HG03196 (cell line): ENCODE data around the gene SEC24D.

Source experiments
- ATAC-seq: cut with Tn5 transposase; IDR thresholded peaks from one replicate; pipeline ENCODE4 v1.9.1; 2021; ENCODE audit not compliant: unreplicated experiment

SEC24D gene

DNA sequence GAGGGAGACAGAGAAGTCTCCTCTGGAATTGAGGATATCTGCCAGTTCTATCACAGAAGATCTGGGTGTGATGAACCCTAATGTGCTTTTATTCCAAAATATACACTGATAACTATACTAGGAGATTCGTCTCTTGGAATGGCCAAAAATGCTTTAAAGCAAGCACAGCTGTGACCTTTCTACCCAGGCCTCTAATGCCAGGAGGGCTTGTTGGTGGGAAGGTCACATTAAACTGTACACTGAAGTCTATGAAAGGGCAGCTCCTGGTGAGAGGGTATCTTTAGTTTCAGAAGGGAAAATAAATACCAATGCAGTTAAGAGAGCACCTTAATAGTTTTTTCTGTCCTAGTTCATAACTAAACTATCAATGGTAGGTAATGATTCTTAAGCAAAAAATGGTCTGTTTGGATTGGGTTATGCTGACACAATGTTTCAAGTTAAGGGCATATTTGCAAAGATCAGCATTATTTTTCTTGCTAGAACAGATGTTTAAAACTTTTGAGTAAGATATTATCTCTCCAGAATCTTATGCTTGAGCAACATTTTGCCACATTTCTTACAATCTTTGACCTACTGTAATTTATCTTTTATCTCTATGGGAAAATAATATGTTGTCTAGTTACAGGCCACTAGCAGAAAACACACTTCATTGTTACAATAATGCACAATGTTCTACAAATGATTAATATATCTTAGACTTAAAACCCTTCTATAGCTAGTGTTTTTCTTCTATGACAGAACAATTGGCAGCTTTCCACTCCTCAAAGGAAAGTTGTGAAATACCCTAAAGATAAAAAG, 59.6 kb downstream of the SEC24D start:
- ATAC-seq = no peak

DNA sequence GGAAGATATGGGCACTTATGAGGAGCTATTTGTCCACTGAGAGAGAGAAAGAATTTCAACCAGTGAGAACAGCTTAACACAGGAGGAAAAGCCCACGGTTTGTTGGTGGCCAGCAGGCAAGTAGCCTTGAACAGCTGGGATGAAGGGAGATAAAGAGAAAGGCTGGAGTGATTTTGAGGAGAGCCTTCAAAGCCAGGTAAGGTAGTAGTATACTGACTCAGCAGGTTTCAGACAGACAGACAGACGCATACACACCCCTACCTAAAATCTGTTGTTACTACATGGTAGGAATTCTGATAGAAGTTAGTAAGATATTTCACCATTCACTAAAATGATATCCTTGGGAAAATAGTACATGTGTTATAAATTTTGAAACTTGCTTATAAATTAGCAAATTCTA, 60.5 kb downstream of the SEC24D start:
- no peak for ATAC-seq

DNA sequence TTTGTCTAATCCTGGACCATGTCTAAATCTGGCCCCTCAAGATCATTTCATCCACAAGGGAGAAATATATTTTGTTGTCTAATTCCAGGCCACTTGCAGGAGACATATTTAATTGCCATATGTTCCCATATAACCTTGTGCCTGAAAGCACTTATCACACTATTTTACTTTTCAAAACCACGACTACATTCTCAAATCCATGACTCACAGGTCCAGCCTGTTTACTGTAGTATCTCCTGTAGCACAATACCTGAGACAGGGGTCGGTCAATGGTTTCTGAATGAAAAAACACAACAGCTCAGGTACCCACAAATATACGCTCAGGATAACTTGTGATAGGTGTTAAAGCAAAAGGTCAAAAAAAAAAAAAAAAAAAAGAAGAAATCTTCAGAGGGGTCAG, 60.9 kb downstream of the SEC24D start:
- no peak for ATAC-seq

DNA sequence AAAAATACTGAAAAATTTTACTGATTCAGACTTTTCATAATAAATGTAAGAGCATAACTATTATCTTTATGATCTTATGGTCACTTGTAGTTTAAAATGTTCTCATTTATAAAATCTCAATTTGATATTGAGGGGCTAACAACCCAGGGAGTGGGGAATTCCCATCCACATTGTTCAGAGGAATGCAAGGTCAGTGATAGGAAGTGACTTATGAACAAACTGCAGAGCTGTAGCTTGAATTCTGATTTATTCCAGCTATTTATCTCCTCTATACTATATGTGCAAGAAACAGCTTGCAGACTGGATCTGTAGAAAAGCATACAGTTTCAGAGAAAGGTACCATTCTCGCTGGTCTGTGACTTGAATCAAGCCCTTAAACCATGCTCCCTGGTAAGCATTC, 61.6 kb downstream of the SEC24D start:
- no peak for ATAC-seq

- no peak for ATAC-seq
Observed at GRCh38 chr4:118773429-118773792, 62.5 kb downstream of the SEC24D start.

DNA sequence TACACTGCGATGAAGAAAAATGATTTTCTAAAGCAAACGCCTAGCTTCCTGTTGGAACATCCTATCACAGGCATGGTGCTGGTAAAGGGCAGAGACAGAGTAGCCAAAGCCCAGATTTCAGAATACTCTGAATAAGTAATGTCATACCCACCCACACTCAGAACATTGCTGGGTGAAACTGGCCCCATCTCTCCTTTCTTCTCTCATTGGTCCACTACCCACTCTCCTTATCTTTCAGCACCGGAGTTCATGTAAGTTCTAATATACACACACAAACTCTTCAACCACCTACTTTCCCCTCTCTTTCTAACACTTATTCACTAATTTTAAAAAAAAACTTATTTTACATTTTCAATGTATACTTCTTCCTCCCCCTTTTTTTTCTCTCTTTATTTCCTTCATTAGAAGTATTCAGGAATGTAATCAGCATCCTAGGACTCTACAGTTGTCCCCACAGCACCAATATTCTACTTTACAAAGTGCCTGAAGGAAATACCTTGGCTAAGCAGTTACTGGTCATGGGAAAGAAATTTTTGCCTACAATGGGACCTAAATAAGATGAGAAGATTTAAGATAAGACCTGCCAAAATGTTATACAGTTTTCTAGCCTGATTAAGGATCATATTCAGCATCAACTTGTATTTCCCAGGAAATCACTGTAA, 63.0 kb downstream of the SEC24D start:
- ATAC-seq = no peak

GRCh38 chr4:118772081-118772766, 63.7 kb downstream of the SEC24D start:
- ATAC-seq = no peak

- no peak for ATAC-seq
Observed at GRCh38 chr4:118770741-118771187, 65.2 kb downstream of the SEC24D start.

GRCh38 chr4:118769161-118769560, 66.8 kb downstream of the SEC24D start:
- no peak for ATAC-seq

- ATAC-seq = no peak
Observed at GRCh38 chr4:118767109-118767508, 68.8 kb downstream of the SEC24D start.

DNA sequence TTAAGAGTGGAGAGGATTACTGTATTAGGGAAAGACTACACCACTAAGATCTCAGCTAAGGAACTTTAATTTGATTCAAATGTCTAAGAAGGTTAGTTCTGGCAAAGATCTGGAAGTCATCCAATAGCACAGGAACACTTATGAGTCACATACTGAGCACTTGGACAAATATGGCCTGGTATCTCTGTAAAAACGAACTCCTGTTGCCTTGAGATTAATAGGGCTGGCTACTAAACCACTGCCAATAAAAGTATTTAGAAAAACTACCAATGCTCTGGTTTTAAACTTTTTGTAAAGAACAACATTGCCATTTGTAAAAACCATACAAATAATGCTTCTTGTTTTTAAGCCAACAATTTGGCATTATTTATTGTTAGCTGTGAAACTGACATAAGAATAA, 70.5 kb downstream of the SEC24D start:
- ATAC-seq = no peak

DNA sequence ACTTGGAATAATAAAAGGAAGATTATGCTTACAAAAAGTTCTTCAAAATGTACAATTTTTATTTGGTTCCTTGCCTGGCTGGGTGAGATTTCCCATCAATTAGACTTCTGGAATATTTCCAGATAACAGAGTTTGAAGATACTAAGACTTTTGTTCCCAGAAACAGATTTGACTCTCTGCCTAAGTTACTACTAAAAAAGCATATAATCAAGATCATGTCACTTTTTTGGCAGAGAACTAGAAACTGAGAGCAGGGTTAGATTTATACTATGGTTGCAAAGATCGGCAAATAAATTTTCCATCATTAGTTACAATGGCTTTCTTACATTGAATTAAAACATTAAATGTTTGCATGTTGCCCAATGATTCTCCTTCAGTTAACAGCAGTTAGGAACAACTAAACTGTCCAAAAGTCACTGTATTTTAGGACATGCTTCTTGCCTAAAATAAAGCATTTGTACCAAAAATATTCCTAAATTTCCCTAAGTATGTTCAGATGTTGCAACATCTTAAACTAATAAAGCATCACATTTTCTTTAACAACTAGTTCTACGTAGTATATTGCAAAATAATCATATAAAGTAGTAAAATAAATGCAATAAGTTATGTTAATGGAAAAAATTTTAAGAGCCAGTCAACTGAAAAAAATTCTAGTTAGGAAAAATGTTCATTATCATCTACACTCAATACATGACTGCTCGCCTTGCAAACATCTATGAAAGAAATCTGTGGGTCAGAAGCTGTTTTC, 73.0 kb downstream of the SEC24D start:
- ATAC-seq = no peak

- ATAC-seq = no peak
Observed at GRCh38 chr4:118762155-118762554, 73.8 kb downstream of the SEC24D start.

GRCh38 chr4:118761397-118762016, 74.4 kb downstream of the SEC24D start:
- no peak for ATAC-seq

- peak; percentile 96 for ATAC-seq
Observed at GRCh38 chr4:118760493-118760892, 75.4 kb downstream of the SEC24D start.

DNA sequence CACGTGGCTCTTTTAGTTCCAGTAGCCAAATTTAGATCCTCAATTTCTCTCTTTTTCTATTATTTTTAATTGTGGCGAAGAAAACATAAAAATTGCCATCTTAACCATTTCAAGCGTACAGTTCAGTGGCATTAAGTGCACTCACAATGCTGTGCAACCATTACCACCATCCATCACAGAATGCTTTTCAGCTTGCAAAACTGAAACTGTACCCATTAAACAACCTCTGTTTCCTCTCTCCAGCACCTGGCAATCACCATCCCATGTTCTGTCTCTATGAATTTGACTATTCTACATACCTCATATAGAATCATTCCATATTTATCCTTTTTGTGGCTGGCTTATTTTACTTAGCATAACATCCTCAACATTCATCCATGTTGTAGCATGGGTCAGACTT, 75.8 kb downstream of the SEC24D start:
- ATAC-seq = peak; percentile 55

- no peak for ATAC-seq
Observed at GRCh38 chr4:118759481-118759880, 76.4 kb downstream of the SEC24D start.

DNA sequence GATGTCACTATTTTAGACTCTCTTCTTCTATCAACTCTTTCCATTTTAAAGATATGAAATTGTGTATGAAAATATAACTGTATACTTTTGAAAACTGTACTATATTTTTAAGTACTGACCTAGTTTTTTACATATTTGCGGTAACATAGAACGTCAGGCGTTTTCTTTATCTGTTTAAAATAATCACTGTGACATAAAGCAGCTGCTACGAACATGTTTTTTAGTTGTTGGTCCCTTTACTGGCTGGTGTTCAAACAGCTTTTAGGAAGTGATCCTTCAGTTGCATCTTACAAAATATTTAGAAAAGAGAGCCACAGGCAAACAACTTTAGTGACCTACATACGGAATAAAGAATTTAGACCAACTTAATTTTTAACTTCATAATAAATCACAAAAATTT, 77.6 kb downstream of the SEC24D start:
- ATAC-seq = no peak

DNA sequence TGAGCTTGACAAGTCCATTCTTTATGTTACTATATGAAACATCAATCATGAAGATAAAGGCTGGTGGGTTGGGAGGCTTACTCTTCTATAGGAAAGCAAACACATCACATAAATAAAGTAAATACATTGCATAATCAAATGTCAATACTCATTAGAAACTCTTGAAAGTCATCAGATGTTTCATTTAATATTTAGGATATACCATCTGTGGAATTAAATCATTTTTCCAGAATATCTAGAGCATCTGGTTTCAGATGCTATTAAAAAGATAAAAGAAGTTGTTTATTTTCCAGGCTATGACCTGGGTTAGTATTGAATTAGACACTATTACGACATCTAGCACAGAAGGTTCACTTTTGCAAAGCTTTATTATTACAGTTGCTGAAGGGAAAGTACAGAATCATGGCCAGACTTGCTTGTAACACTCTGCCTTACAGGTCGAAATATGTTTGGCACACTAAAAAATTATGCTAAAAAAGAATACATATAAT, 78.1 kb downstream of the SEC24D start:
- no peak for ATAC-seq

- ATAC-seq = no peak
Observed at GRCh38 chr4:118756958-118757357, 79.0 kb downstream of the SEC24D start.

GRCh38 chr4:118756429-118756828, 79.5 kb downstream of the SEC24D start:
- no peak for ATAC-seq
